ENCODE results near the gene CHRNA1.

Gene CHRNA1

GRCh38 chr2:174759381-174760065, 4.7 kb downstream of the CHRNA1 start:
- no peak for DNase-seq

- no peak for DNase-seq
Observed at GRCh38 chr2:174756743-174757142, 7.5 kb downstream of the CHRNA1 start.

GRCh38 chr2:174753038-174753633, 11.1 kb downstream of the CHRNA1 start:
- DNase-seq: no peak

GRCh38 chr2:174752403-174753037, 11.8 kb downstream of the CHRNA1 start:
- no peak for DNase-seq

- DNase-seq: no peak
Observed at GRCh38 chr2:174750923-174751441, 13.3 kb downstream of the CHRNA1 start.

- no peak for DNase-seq
Observed at GRCh38 chr2:174749793-174750192, 14.5 kb downstream of the CHRNA1 start.

GRCh38 chr2:174748948-174749347, 15.3 kb downstream of the CHRNA1 start:
- peak; percentile 47 for DNase-seq

GRCh38 chr2:174745142-174745541, 19.1 kb downstream of the CHRNA1 start:
- no peak for DNase-seq

- DNase-seq: no peak
Observed at GRCh38 chr2:174744111-174744510, 20.2 kb downstream of the CHRNA1 start.

GRCh38 chr2:174740721-174741120, 23.6 kb downstream of the CHRNA1 start:
- DNase-seq: no peak

- no peak for DNase-seq
Observed at GRCh38 chr2:174738841-174739240, 25.4 kb downstream of the CHRNA1 start.

GRCh38 chr2:174731546-174731945, 32.7 kb downstream of the CHRNA1 start:
- DNase-seq: no peak

GRCh38 chr2:174730698-174731018, 33.6 kb downstream of the CHRNA1 start:
- no peak for DNase-seq

- DNase-seq: no peak
Observed at GRCh38 chr2:174729797-174730697, 34.2 kb downstream of the CHRNA1 start.

GRCh38 chr2:174728096-174728495, 36.2 kb downstream of the CHRNA1 start:
- DNase-seq: no peak

GRCh38 chr2:174726212-174726611, 38.1 kb downstream of the CHRNA1 start:
- DNase-seq: no peak

GRCh38 chr2:174722942-174723592, 41.2 kb downstream of the CHRNA1 start:
- no peak for DNase-seq

- DNase-seq: no peak
Observed at GRCh38 chr2:174719016-174719415, 45.3 kb downstream of the CHRNA1 start.

- no peak for DNase-seq
Observed at GRCh38 chr2:174718591-174718990, 45.7 kb downstream of the CHRNA1 start.

GRCh38 chr2:174717916-174718315, 46.4 kb downstream of the CHRNA1 start:
- no peak for DNase-seq

GRCh38 chr2:174717273-174717672, 47.0 kb downstream of the CHRNA1 start:
- no peak for DNase-seq

GRCh38 chr2:174716785-174717184, 47.5 kb downstream of the CHRNA1 start:
- no peak for DNase-seq

GRCh38 chr2:174713686-174714085, 50.6 kb downstream of the CHRNA1 start:
- no peak for DNase-seq

Data from NCI-H526 treated with DMSO at 0.1 percent for 48 hours (cell line).